Activated naive CD4-positive, alpha-beta T cell treated with anti-CD3 and anti-CD28 coated beads, Interleukin-2, amount 50 U/mL, for 72 hours (primary cell): ENCODE data around the gene TEX2. TPM values are rescaled to one million over a fixed set of nuclear protein-coding genes. Genes with fewer than 3 reads are reported as not detected.
A peak's percentile ranks its signal among the peaks of the same experiment; 100 is the strongest.
"Not testable (repeated sequence)": the region's sequence is repeated elsewhere in the genome, so short reads cannot be mapped to it uniquely, and the experiment has no call there.

ENCODE experiments used
- ATAC-seq, 2 donors: fragments of 150-1000 bp; cut with Tn5 transposase; 2 replicates each; pipeline ENCODE4 v1.10.0; 2021; ENCODE audit warnings: mild to moderate bottlenecking in 2 of 2, moderate library complexity in 2 of 2
- DNase-seq, 2 donors: peaks; one replicate each; pipeline ENCODE4 v3.0.0; 2021 to 2022; ENCODE audit warnings: low spot score in 2 of 2
- H3K27ac Mint-ChIP-seq, 2 donors: one replicate each; pipeline ENCODE4 v1.8.0; 2022; ENCODE audit warnings: mild to moderate bottlenecking in 2 of 2, mixed read lengths in 2 of 2
- H3K36me3 Mint-ChIP-seq, 2 donors: one replicate each; pipeline ENCODE4 v1.8.0; 2022; ENCODE audit warnings: mixed read lengths in 2 of 2
- H3K9me3 Mint-ChIP-seq, 2 donors: one replicate each; pipeline ENCODE4 v1.8.0; 2022; ENCODE audit warnings: mixed read lengths in 2 of 2
- total RNA-seq, 2 donors: library from RNA; stranded (reverse); gene quantifications; one replicate each; pipeline ENCODE4 v1.2.3, GENCODE V29; 2022

The TEX2 gene
- total RNA-seq, 2 donors from 2014 or later: 12.1 to 14.7 TPM

DNA sequence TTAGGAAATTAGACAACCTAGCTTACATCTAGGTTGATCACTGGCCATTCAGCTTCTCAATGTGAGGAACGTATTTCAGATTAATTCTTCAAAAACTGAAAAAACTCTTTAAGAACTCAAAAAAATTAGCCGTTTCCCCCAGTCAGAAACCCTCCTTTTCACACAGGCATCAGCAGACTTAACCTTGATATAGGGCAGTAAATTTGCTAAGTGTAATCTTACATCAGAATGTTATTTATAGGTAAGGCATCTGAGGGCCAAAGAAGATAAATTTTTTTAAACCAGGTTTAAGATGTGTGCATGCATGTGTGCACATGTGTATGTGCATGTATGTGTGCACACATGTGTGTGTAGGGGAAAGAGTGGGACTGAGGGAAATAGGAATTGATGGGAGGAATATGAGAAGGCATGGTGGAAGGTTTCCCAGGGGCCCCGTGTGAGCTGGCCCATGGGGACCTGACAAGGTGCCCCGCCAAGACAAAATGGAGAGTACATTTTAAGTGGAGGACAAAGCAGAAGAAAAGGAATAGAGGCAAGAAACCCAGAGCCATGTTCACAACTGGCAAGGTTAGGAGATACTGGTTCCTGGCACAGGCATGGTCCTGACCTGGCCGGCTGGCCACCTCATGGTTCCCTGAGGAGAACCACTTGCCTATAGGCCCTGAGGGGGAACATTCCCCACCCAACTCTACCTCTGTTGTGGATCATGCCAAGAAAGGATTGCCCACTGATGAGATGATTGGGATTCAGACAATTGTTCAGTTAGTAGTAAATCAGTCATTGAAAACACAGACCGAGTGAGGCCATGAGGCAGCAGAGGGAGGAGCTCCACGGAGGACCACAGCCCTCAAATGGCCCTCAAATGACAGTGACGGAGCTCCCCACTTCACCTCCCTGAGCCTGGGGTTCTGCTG lies 33.0 kb downstream of the TEX2 start:
- no peaks in the 10 kb centered on the region for H3K36me3 Mint-ChIP-seq
- DNase-seq (no peak), ATAC-seq (no peak)
- no peak overlapping the region for H3K27ac Mint-ChIP-seq
- no peaks in the 10 kb centered on the region for H3K9me3 Mint-ChIP-seq

DNA sequence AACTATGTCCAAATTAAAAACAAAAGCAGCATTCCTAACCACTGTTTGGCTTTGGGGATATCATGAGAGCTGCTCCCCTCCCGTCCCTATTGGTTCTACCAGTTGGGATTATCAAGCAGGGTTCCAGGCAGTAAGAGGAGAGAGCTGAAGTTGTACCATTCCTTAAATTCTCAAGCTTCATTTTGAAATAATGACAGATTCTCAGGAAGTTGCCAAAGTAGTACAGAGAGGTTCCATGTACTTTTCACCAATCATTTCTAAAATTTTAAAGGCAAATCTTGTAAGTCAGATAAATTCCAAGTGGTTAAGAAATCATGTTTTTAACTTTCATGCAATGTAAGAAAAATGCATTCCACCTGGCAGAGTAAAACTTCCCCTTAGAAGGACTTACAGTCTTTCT lies 36.9 kb downstream of the TEX2 start:
- peaks cover 0 to under 1% of the 10 kb centered on the region in 2 donors for H3K9me3 Mint-ChIP-seq
- no peaks in the 10 kb centered on the region for H3K36me3 Mint-ChIP-seq
- H3K27ac Mint-ChIP-seq: no peak overlapping the region
- DNase-seq (no peak), ATAC-seq (no peak)

DNA sequence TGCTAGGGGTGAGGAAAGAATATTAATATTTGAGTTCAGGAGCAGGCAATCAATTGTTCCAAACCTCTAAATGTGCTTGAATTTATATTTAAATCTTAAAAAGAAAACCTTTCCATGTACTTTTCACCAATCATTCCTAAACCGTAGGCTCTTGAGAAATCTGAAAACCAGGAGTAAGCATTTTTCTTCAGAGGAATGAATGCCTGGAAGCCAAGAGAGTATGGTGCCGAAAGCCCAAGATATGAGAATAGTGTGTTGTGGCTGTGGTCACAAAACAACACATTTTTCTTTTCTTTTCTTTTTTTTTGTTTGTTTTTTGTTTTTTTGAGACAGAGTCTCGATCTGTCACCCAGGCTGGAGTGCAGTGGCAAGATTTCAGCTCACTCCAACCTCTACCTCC lies 37.6 kb downstream of the TEX2 start:
- DNase-seq: no peak
- no peak overlapping the region for H3K27ac Mint-ChIP-seq
- H3K36me3 Mint-ChIP-seq: no peaks in the 10 kb centered on the region
- peaks cover 0 to 5% of the 10 kb centered on the region in 2 donors for H3K9me3 Mint-ChIP-seq
- no peak for ATAC-seq

DNA sequence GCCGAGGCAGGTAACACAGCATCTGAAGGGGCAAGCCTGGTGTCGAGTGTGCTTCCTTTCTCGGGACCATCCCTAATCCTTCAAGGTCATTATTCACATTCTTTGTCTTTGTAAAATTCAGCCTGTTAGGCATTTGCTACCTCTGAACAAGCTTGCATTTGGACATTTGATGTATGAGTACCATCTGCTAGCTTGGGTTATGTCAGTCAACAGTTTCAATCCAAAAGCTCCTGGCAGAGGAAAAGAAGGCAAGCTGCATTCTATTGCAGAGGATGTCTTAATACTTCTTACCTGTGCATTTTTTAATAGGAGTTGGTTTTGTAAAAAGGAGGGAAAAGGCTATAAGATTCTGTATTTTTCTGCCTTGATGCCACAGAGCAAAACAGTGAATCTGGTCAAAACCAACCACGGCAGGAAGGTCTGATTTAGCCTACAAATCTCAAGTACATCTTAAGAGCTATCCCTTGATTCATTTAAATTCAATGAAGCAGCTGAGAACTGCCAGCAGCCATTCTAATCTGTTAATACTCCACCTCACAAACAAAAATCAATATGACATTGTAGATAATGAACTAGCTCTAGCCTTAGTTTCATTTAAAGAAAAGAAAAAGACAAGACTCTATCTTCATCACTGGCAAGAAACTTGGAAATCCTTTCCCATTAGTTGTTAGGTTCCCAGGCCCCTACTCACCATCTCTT lies 39.0 kb downstream of the TEX2 start:
- DNase-seq (no peak), ATAC-seq (no peak)
- Mint-ChIP-seq H3K27ac (no peak overlapping the region), H3K36me3 (no peaks in the 10 kb centered on the region), H3K9me3 (peaks cover 0 to 5% of the 10 kb centered on the region in 2 donors)

GRCh38 chr17:64223283-64223682 lies 39.8 kb downstream of the TEX2 start:
- DNase-seq (no peak), ATAC-seq (no peak)
- H3K27ac Mint-ChIP-seq: no peak overlapping the region
- H3K36me3 Mint-ChIP-seq: no peaks in the 10 kb centered on the region
- peaks cover 0 to 5% of the 10 kb centered on the region in 2 donors for H3K9me3 Mint-ChIP-seq

DNA sequence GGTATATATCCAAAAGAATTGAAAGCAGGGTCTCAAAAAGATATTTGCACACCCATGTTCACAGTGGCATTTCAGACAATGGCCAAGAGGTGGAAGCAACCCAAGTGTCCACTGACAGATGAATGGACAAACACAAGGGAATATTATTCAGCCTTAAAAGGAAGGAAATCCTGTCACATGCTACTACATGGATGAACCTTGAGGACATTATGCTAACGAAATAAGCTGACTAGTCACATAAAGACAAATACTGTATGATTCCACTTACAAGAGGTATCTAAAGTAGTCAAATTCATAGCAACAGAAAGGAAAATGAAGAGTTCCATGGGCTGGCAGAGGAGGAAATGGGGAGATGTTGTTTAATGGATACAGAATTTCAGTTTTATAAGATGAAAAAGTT lies 41.4 kb downstream of the TEX2 start:
- ATAC-seq: no peak
- H3K9me3 Mint-ChIP-seq: peaks cover 0 to 5% of the 10 kb centered on the region in 2 donors
- no peak overlapping the region for H3K27ac Mint-ChIP-seq

GRCh38 chr17:64220604-64221003 lies 42.5 kb downstream of the TEX2 start:
- H3K36me3 Mint-ChIP-seq, DNase-seq, H3K9me3 Mint-ChIP-seq: not testable (repeated sequence)

More for the DNA sequence above, 41.4 kb downstream of the TEX2 start:
- DNase-seq: no peak
- no peaks in the 10 kb centered on the region for H3K36me3 Mint-ChIP-seq

DNA sequence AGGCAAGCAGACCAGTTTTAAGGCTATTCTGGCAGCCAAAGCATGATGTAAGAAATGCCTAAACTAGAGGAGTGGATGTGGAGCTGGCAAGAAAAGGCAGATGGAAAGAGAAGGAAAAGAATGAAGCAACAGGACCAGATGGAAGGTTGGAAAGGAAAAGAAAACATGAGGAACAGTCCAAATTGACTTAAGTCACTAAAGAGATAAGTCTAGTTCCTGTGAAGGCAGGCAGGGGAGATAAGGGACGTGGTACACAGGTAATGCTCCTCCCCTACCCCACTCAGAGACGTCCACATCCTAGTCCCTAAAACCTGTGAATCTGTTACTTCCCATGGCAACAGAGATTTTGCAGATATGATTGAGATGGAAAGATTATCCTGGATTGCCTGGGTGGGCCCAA lies 43.5 kb downstream of the TEX2 start:
- DNase-seq (no peak), ATAC-seq (no peak)
- peaks cover 0 to 5% of the 10 kb centered on the region in 2 donors for H3K9me3 Mint-ChIP-seq
- H3K27ac Mint-ChIP-seq: no peak overlapping the region
- no peaks in the 10 kb centered on the region for H3K36me3 Mint-ChIP-seq

More at GRCh38 chr17:64220604-64221003, 42.5 kb downstream of the TEX2 start:
- not testable (repeated sequence) for H3K27ac Mint-ChIP-seq, ATAC-seq

- peaks cover 0 to 5% of the 10 kb centered on the region in 2 donors for H3K9me3 Mint-ChIP-seq
- H3K27ac Mint-ChIP-seq: peak overlapping the region in 1 of 2 donors; percentile 62
These were observed 45.0 kb downstream of the TEX2 start for GRCh38 chr17:64218066-64218465.

DNA sequence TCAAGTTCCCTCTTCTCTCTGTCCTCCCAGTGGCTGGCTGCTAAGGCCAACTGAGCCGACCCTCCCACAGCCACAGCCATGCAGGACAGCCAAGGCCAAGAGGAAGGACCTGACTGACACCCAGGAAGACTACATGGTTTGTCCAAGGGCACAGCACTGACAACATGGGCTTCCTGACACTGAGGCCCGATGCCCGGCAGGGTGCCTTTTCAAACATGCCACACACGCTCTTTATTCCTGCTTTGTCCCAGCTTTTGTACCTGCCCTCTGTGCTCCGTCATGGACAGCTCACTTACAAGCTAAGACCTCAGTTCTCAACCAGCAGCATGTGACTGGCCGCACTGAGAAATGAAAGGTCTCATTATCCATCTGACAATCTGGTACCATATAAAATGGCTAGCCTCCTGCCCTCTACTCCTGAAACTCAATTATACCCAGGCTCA lies 45.8 kb downstream of the TEX2 start:
- DNase-seq: no peak
- Mint-ChIP-seq H3K36me3 (peaks cover 12 to 13% of the 10 kb centered on the region in 2 donors), H3K27ac (peak overlapping the region; percentile 13 to 62), H3K9me3 (peaks cover 0 to 5% of the 10 kb centered on the region in 2 donors)
- no peak for ATAC-seq

More at GRCh38 chr17:64218066-64218465, 45.0 kb downstream of the TEX2 start:
- peak in 1 of 2 donors; percentile 56 for DNase-seq
- ATAC-seq: peak; percentile 58 to 99
- H3K36me3 Mint-ChIP-seq: peaks cover 6 to 7% of the 10 kb centered on the region in 2 donors

- peaks cover 0 to 5% of the 10 kb centered on the region in 2 donors for H3K9me3 Mint-ChIP-seq
- ATAC-seq (no peak), DNase-seq (no peak)
- H3K27ac Mint-ChIP-seq: peak overlapping the region in 1 of 2 donors; percentile 75
- H3K36me3 Mint-ChIP-seq: peaks cover 16 to 18% of the 10 kb centered on the region in 2 donors
These were observed 46.5 kb downstream of the TEX2 start for GRCh38 chr17:64216338-64217248.

DNA sequence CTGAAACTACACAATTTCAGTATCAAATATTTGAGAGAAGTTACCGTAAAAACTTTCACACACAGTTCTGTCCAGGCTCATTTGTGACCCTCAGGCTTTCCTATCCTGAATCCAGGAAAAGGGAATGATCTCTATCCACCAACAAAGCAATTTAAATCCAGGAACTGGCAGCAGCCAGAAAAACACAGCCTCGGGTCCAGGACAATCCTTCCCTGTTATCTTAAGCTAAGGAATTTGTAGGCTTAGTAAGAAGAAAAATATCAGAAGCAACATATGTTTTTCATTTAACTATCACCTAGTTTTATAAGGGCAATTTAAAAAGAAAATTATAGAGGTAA lies 47.1 kb downstream of the TEX2 start:
- Mint-ChIP-seq H3K9me3 (peaks cover 0 to 3% of the 10 kb centered on the region in 2 donors), H3K27ac (no peak overlapping the region), H3K36me3 (peaks cover 16 to 18% of the 10 kb centered on the region in 2 donors)
- no peak for ATAC-seq
- DNase-seq: no peak

DNA sequence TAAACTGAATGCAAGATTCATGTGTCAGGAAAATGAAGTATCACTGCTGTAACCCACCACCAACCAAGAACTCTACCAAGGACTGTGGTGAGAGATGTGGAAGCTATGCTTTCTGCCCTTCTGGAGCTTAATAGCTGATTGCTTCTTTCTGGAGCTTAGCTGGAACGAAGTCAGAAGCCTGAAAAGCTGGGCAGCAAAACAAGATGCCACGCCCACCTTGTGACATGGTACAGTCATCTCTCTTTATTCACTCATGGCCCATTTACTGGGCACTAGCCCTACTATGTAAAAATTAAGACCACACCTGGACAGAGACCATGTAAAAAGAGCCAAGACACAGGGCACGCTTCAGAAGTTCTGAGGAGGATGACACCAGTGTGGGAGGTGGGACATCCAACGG lies 48.1 kb downstream of the TEX2 start:
- no peaks in the 10 kb centered on the region for H3K9me3 Mint-ChIP-seq
- peak overlapping the region in 1 of 2 donors; percentile 51 for H3K27ac Mint-ChIP-seq
- no peak for DNase-seq
- H3K36me3 Mint-ChIP-seq: peaks cover 16 to 18% of the 10 kb centered on the region in 2 donors
- no peak for ATAC-seq

DNA sequence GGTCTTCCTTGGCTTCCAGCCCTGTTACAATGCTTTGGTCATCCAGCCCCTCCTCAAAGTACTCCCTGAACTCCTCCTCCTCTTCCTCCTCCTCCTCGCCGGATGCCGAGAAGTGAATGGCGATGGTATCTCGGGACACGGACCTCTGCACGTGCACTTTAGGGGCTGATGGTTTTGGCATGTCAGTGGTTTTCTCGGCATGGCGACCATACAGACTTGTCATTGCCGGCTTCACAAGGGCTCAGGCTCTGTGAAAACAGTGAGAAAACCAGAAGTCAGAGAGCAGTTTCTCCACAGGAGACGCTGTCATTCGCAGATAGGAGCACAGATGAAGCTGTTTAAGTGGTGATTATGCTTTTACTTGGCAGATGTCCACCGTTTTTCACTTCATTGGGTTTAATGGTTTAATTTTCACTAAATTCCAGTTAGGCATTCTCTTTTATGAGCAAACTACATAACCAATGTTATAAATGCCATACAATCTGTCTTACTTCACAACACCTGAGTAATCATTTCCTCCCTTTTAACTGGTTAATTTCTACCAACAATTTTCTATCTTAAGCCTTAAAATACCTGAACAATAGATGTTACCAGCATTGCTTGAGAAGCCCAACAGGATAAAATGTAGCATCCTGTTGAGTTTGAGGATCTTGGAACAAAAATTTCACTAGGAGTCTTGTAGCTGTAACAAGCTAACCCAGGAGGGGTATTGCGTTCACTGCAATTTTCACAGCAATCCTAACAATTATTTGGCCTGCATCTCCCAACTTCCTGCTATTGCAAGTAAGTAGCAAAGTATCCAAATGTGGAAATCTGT lies 48.9 kb downstream of the TEX2 start:
- Mint-ChIP-seq H3K9me3 (no peaks in the 10 kb centered on the region), H3K27ac (no peak overlapping the region), H3K36me3 (peaks cover 18 to 21% of the 10 kb centered on the region in 2 donors)
- ATAC-seq: no peak
- no peak for DNase-seq

GRCh38 chr17:64212122-64212521 lies 50.9 kb downstream of the TEX2 start:
- Mint-ChIP-seq H3K36me3 (peaks cover 18 to 21% of the 10 kb centered on the region in 2 donors), H3K9me3 (no peaks in the 10 kb centered on the region), H3K27ac (no peak overlapping the region)
- DNase-seq (no peak), ATAC-seq (no peak)

GRCh38 chr17:64209983-64210382 lies 53.1 kb downstream of the TEX2 start:
- DNase-seq (no peak), ATAC-seq (no peak)
- H3K27ac Mint-ChIP-seq: no peak overlapping the region
- no peaks in the 10 kb centered on the region for H3K9me3 Mint-ChIP-seq
- peaks cover 18 to 21% of the 10 kb centered on the region in 2 donors for H3K36me3 Mint-ChIP-seq
